Chondrocyte (in vitro differentiated cells): ENCODE data around the gene TFIP11. TPM values are rescaled to one million over a fixed set of nuclear protein-coding genes. Genes with fewer than 3 reads are reported as not detected.

Experiments
- DNase-seq: peaks from one replicate; pipeline ENCODE4 v3.0.0; 2021; ENCODE audit warnings: mixed read lengths, low spot score
- H3K27ac Mint-ChIP-seq: one replicate; pipeline ENCODE4 v1.8.0; 2021; ENCODE audit warnings: mild to moderate bottlenecking, moderate library complexity, mixed read lengths; ENCODE audit not compliant: unreplicated experiment
- H3K27me3 Mint-ChIP-seq: 2 replicates; pipeline ENCODE4 v1.8.0; 2021; ENCODE audit warnings: low read depth, mixed read lengths
- H3K36me3 Mint-ChIP-seq: 2 replicates; pipeline ENCODE4 v1.8.0; 2021; ENCODE audit warnings: low read depth, mixed read lengths
- H3K4me1 Mint-ChIP-seq: 2 replicates; pipeline ENCODE4 v1.8.0; 2021; ENCODE audit warnings: low read depth, mild to moderate bottlenecking, mixed read lengths
- H3K4me3 Mint-ChIP-seq: one replicate; pipeline ENCODE4 v1.8.0; 2021; ENCODE audit warnings: mild to moderate bottlenecking, moderate library complexity, mixed read lengths; ENCODE audit not compliant: unreplicated experiment
- H3K9me3 Mint-ChIP-seq: 2 replicates; pipeline ENCODE4 v1.8.0; 2021; ENCODE audit warnings: low read depth, mixed read lengths
- total RNA-seq: library from RNA; stranded (reverse); gene quantifications from 3 replicates; pipeline ENCODE4 v1.2.1, GENCODE V29; 2021
- TF ChIP-seq, protein P1 (sequence below): fragments of 200-600 bp; sonication (generic); IDR thresholded peaks from 2 replicates; pipeline ENCODE4 v1.5.0; 2021; ENCODE audit warnings: antibody characterized with exemption, mild to moderate bottlenecking, moderate library complexity

Gene TFIP11
- total RNA-seq, 1 donor from 2014 or later: 30.6 TPM

DNA sequence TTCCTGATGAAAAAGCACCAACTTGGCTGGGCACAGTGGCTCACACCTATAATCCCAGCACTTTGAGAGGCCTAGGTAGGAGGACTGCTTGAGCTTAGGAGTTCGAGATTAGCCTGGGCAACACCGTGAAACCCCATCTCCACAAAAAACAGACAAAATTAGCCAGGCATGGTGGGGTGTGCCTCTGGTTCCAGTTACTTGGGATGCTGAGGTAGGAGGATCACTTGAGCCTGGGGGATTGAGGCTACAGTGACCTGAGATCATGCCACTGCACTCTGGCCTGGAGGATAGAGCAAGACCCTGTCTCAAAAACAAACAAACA is 31.7 kb downstream of the TFIP11 start:
- Mint-ChIP-seq H3K27ac (no peak overlapping the region), H3K4me1 (peaks cover 75% of the 10 kb centered on the region), H3K36me3 (peaks cover 9% of the 10 kb centered on the region), H3K4me3 (no peak overlapping the region), H3K27me3 (no peaks in the 10 kb centered on the region), H3K9me3 (no peaks in the 10 kb centered on the region)
- TF ChIP-seq, protein P1, sequence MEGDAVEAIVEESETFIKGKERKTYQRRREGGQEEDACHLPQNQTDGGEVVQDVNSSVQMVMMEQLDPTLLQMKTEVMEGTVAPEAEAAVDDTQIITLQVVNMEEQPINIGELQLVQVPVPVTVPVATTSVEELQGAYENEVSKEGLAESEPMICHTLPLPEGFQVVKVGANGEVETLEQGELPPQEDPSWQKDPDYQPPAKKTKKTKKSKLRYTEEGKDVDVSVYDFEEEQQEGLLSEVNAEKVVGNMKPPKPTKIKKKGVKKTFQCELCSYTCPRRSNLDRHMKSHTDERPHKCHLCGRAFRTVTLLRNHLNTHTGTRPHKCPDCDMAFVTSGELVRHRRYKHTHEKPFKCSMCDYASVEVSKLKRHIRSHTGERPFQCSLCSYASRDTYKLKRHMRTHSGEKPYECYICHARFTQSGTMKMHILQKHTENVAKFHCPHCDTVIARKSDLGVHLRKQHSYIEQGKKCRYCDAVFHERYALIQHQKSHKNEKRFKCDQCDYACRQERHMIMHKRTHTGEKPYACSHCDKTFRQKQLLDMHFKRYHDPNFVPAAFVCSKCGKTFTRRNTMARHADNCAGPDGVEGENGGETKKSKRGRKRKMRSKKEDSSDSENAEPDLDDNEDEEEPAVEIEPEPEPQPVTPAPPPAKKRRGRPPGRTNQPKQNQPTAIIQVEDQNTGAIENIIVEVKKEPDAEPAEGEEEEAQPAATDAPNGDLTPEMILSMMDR: no peak
- DNase-seq: no peak

DNA sequence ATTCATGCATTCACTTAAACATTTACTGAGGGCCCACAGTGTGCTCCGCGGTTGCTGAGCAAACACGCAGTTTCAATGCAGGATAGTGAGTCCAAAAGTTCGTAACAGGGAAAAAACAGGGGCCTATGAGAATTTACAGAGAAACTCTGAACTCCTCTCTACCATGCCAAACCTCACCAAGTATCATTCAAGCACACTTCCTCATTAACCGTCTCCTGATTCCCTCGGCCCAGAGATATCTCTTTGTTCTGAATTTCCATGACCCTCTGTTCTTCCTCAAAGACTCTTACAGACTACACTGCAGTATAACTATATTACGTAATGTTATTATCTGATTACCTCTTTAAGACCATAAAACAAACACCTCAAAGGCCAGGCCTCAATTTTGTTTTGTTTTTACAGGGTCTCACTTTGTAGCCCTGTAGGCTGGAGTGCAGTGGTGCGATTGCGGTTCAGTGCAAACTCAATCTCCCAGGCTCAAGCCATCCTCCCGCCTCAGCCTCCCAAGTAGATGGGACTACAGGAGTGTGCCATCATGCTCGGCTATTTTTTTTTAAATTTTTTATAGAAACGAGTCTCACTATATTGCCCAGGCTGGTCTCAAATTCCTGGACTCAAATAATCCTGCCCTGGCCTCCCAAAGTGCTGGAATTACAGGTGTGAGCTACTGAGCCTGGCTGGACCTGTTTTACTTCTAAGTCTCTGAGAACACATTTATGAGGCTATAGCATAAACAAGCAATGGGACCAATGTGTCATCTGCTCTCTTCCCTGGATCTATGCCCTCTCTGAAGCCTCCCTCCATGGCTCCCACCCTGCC is 32.3 kb downstream of the TFIP11 start:
- no peaks in the 10 kb centered on the region for H3K9me3 Mint-ChIP-seq
- peaks cover 71% of the 10 kb centered on the region for H3K4me1 Mint-ChIP-seq
- peaks cover 9% of the 10 kb centered on the region for H3K36me3 Mint-ChIP-seq

DNA sequence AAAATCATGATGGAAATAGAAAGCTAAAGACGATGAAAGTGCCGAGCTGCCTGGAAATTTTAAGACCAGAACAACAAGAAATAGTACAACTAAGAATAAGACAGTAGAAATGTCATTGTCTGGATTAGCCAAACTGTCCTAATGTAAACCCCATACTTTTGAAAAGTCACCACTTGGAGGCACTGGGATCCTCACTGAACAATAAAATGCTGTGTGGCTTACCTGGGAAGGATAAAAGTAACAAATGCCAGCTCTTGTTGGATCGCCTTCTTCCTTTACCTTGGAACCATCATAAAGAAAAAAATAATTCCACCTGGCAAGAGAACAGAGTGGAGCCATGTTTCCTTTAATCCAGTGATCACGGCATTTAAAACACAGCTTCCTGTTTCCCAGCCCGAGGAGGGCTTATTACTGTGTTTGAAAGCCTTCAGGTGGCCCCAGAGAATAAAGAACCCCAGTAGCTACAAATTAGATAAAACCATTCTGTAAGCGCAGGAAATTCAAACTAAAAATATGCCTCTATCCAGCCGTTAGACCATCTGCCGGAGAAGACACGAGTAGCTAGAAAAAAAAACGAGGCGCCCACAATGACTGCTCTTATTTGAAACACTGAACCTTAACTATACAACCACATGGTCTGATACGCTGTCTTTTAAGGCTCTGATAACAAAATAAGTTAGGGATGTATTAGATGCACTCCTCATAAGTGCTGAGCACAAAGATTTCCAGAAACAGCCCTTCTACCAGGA is 33.1 kb downstream of the TFIP11 start:
- Mint-ChIP-seq H3K4me1 (peaks cover 71% of the 10 kb centered on the region), H3K36me3 (peaks cover 11% of the 10 kb centered on the region), H3K27me3 (no peaks in the 10 kb centered on the region), H3K27ac (peak overlapping the region; percentile 29), H3K9me3 (no peaks in the 10 kb centered on the region), H3K4me3 (no peak overlapping the region)
- TF ChIP-seq, protein P1: no peak
- DNase-seq: no peak

More for the DNA sequence above, 32.3 kb downstream of the TFIP11 start:
- Mint-ChIP-seq H3K4me3 (no peak overlapping the region), H3K27ac (peak overlapping the region; percentile 50), H3K27me3 (no peaks in the 10 kb centered on the region)
- DNase-seq: no peak
- TF ChIP-seq, protein P1: no peak

DNA sequence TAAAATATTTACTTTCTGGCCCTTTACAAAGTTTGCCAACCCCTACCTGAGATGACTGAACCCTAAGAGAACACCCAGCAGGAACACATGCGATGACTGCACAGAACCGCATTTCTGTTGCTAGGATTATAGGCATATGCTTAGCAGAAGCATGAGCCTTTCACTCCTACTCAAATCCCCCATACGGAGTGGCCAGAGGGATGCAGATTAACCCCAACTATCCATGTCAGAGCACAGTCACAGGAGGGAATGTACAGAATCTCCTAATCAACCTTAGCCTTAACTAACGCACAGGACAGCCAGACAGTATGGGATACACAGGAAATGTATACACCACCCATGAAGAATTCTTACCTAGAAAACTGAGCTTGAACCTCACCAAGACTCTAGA is 34.9 kb downstream of the TFIP11 start:
- no peak overlapping the region for H3K4me3 Mint-ChIP-seq
- H3K9me3 Mint-ChIP-seq: no peaks in the 10 kb centered on the region
- no peak for DNase-seq
- TF ChIP-seq, protein P1: no peak
- no peaks in the 10 kb centered on the region for H3K27me3 Mint-ChIP-seq
- peaks cover 16% of the 10 kb centered on the region for H3K36me3 Mint-ChIP-seq
- peak overlapping the region; percentile 89 for H3K27ac Mint-ChIP-seq
- peaks cover 70% of the 10 kb centered on the region for H3K4me1 Mint-ChIP-seq

GRCh38 chr22:26476705-26477340 is 35.5 kb downstream of the TFIP11 start:
- Mint-ChIP-seq H3K4me1 (peaks cover 70% of the 10 kb centered on the region), H3K27ac (peak overlapping the region; percentile 89), H3K27me3 (no peaks in the 10 kb centered on the region), H3K9me3 (no peaks in the 10 kb centered on the region), H3K36me3 (peaks cover 16% of the 10 kb centered on the region), H3K4me3 (peak overlapping the region; percentile 35)
- TF ChIP-seq, protein P1: no peak
- no peak for DNase-seq
